Liver (tissue), 9 donors: ENCODE data around the gene RRP1. TPM values are rescaled to one million over a fixed set of nuclear protein-coding genes. Genes with fewer than 3 reads are reported as not detected.

Experiments used
- DNase-seq: peaks from one replicate; pipeline ENCODE4 v3.0.0-alpha.2; 2017; ENCODE audit warnings: low spot score
- H3K27ac ChIP-seq, 2 donors: one replicate each; pipeline ENCODE4 v1.7.0; 2013; ENCODE audit warnings: inconsistent platforms in 2 of 2, low read length in 2 of 2, control low read depth in 1 of 2, low read depth in 1 of 2, mild to moderate bottlenecking in 1 of 2
- H3K27me3 ChIP-seq, 4 donors: one replicate each; pipeline versions ENCODE4 v1.6.1 to v1.7.0; 2013; ENCODE audit warnings: low read length in 3 of 4, inconsistent platforms in 1 of 4, mild to moderate bottlenecking in 1 of 4, moderate library complexity in 1 of 4; ENCODE audit not compliant: control insufficient read depth in 4 of 4, insufficient read depth in 4 of 4
- H3K36me3 ChIP-seq, 4 donors: one replicate each; pipeline versions ENCODE4 v1.6.1 to v1.7.0; 2013; ENCODE audit warnings: low read length in 3 of 4, mild to moderate bottlenecking in 3 of 4, low read depth in 1 of 4, moderate library complexity in 1 of 4; ENCODE audit not compliant: control insufficient read depth in 4 of 4, insufficient read depth in 3 of 4
- H3K4me1 ChIP-seq, 4 donors: one replicate each; pipeline versions ENCODE4 v1.6.1 to v1.7.0; 2013; ENCODE audit warnings: low read length in 3 of 4, mild to moderate bottlenecking in 3 of 4, moderate library complexity in 1 of 4; ENCODE audit not compliant: control insufficient read depth in 4 of 4, insufficient read depth in 4 of 4
- H3K4me3 ChIP-seq, 3 donors: one replicate each; pipeline versions ENCODE4 v1.6.1 to v1.7.0; 2013; ENCODE audit warnings: low read length in 3 of 3, control low read depth in 1 of 3, low read depth in 1 of 3, mild to moderate bottlenecking in 1 of 3
- H3K9ac ChIP-seq, 2 donors: one replicate each; pipeline ENCODE4 v1.7.0; 2013; ENCODE audit warnings: low read length in 2 of 2, mild to moderate bottlenecking in 2 of 2, moderate library complexity in 2 of 2, control low read depth in 1 of 2, low read depth in 1 of 2
- H3K9me3 ChIP-seq, 4 donors: one replicate each; pipeline versions ENCODE4 v1.6.1 to v1.7.0; 2013; ENCODE audit warnings: low read length in 3 of 4; ENCODE audit not compliant: control insufficient read depth in 4 of 4
- EGR1 ChIP-seq, 2 donors: IDR thresholded peaks; 2 replicates each; pipeline ENCODE4 v1.6.1; 2016 to 2018; ENCODE audit warnings: antibody characterized with exemption in 2 of 2, low read depth in 2 of 2
- FOXA2 ChIP-seq: IDR thresholded peaks from 2 replicates; pipeline ENCODE4 v1.6.1; 2016; ENCODE audit warnings: antibody characterized with exemption
- GABPA ChIP-seq, 2 donors: IDR thresholded peaks in 1 of 2; conservative IDR thresholded peaks in 1 of 2; 2 replicates each; pipeline ENCODE4 v1.6.1; 2016; ENCODE audit warnings: antibody characterized with exemption in 2 of 2, mild to moderate bottlenecking in 1 of 2, moderate library complexity in 1 of 2
- HNF4A ChIP-seq, 2 donors: conservative IDR thresholded peaks; 2 replicates each; pipeline ENCODE4 v1.6.1; 2016; ENCODE audit warnings: antibody characterized with exemption in 2 of 2, mild to moderate bottlenecking in 2 of 2
- HNF4G ChIP-seq: IDR thresholded peaks from 2 replicates; pipeline ENCODE4 v1.6.1; 2016; ENCODE audit warnings: antibody characterized with exemption
- JUND ChIP-seq, 2 donors: IDR thresholded peaks; 2 replicates each; pipeline ENCODE4 v1.6.1; 2016; ENCODE audit warnings: antibody characterized with exemption in 2 of 2
- NR2F2 ChIP-seq: IDR thresholded peaks from 2 replicates; pipeline ENCODE4 v1.6.1; 2016; ENCODE audit warnings: antibody characterized with exemption
- RAD21 ChIP-seq, 2 donors: IDR thresholded peaks; 2 replicates each; pipeline ENCODE4 v1.6.1; 2016; ENCODE audit warnings: antibody characterized with exemption in 2 of 2, mild to moderate bottlenecking in 2 of 2
- RXRA ChIP-seq, 2 donors: IDR thresholded peaks; 2 replicates each; pipeline ENCODE4 v1.6.1; 2017 to 2018; ENCODE audit warnings: antibody characterized with exemption in 2 of 2, mild to moderate bottlenecking in 1 of 2
- SP1 ChIP-seq: IDR thresholded peaks from 2 replicates; pipeline ENCODE4 v1.6.1; 2018; ENCODE audit warnings: antibody characterized with exemption, mild to moderate bottlenecking
- TAF1 ChIP-seq: conservative IDR thresholded peaks from 2 replicates; pipeline ENCODE4 v1.6.1; 2016; ENCODE audit warnings: antibody characterized with exemption, mild to moderate bottlenecking
- YY1 ChIP-seq: IDR thresholded peaks from 2 replicates; pipeline ENCODE4 v1.6.1; 2016; ENCODE audit warnings: antibody characterized with exemption, mild to moderate bottlenecking
- WGBS: extraction: QIAGEN DNeasy Blood & Tissue Kit; methylation state at CpG from one replicate; pipeline ENCODE4 v1.1.7; 2013; 5-methylcytosine and 5-hydroxymethylcytosine counted together
- polyA plus RNA-seq, 2 donors: library from polyadenylated mRNA; stranded (reverse) in 1 of 2; unstranded in 1 of 2; fragments of 200-250 nt in 1 of 2; fragments of >200 nt in 1 of 2; fragmentation: Nextera tagmentation in 1 of 2; extraction: Ambion mirVana in 1 of 2; gene quantifications; one replicate each; pipeline versions ENCODE4 v1.2.1 to v1.2.3, GENCODE V29; 2013 to 2015
- total RNA-seq, 2 donors: library from RNA; depleted of rRNA; stranded (reverse); fragments of >200 nt; gene quantifications; one replicate each; pipeline ENCODE4 v1.2.3, GENCODE V29; 2014
- TF ChIP-seq, protein P1 (sequence below): IDR thresholded peaks from 2 replicates; pipeline ENCODE4 v1.6.1; 2016; ENCODE audit warnings: antibody characterized with exemption
- TF ChIP-seq, protein P2 (sequence below): IDR thresholded peaks from 2 replicates; pipeline ENCODE4 v1.6.1; 2016; ENCODE audit warnings: antibody characterized with exemption, mild to moderate bottlenecking
- TF ChIP-seq, protein P3 (sequence below): IDR thresholded peaks from 2 replicates; pipeline ENCODE4 v1.6.1; 2016; ENCODE audit warnings: antibody characterized with exemption
- TF ChIP-seq, protein P4 (sequence below): fragments of 150-350 bp; IDR thresholded peaks from 2 replicates; pipeline ENCODE4 v1.5.1; 2017; ENCODE audit warnings: improper control_type of control experiment, low read depth, low read length; ENCODE audit not compliant: missing input control
- TF ChIP-seq, protein P5 (sequence below): IDR thresholded peaks from 2 replicates; pipeline ENCODE4 v1.6.1; 2016; ENCODE audit warnings: antibody characterized with exemption
- donor health status: healthy.
- donor health status: healthy.
- donor health status: healthy.
- donor health status: healthy.
- donor health status: healthy.

Gene RRP1
- total and polyA plus RNA-seq, 4 donors: 5.4 to 15.0 (median 7.7) TPM

DNA sequence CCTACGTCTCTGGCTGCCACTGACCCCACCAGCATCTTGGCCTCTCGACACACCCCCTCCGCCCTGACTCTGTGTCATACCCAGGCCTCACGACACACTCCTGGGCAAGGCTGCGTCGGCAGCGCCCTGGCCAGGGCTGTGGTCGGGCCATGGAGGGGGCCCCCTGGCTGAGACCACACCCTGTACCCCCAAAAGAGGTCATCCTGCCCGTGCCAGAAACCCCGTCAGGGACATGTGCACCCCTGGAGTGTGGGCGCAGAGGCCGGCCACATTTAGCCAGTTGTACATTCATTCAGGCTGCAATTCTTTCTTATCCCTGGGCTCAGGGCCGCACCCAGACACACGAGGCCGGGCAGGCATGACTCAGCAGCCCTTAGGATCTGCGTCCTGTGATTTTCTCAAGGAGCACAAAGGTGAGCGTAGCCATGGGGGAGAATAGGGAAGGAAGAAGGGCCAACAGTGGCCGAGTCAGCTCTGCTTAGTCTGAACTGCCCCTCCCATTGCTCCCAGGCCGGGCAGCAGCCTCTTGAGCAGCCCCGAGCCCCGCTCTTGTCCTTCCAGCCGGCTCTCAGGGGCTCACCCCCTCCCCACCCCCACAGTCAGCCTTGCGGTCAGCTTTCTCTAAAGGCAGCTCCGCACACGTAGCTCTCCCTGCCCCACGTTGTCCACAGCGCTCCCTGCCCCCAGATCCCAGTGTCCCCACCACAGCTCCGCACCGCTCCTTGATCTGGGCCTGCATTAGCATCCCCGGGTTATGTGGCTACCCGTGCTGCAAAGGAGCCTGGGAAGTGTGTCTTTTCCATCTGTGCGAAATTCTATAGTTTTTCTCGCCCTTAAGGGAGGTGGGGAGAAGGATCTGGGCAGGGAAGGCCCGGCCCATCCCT lies 21.2 kb upstream of the RRP1 start:
- no peak for DNase-seq
- 77% methylated on average over 34 of the region's 34 CpGs for WGBS
- Histone ChIP-seq H3K27me3 (no peaks in the 10 kb centered on the region), H3K4me1 (peaks cover 0 to 3% (median 0%) of the 10 kb centered on the region in 4 donors), H3K27ac (no peak overlapping the region), H3K36me3 (peaks cover 0 to 4% (median 2%) of the 10 kb centered on the region in 4 donors), H3K9me3 (no peaks in the 10 kb centered on the region), H3K4me3 (no peak overlapping the region), H3K9ac (no peak overlapping the region)
- TF ChIP-seq HNF4A (conservative IDR thresholded peaks at IDR 0.05): no peak
- TF ChIP-seq NR2F2: no peak
- TF ChIP-seq, protein P1, sequence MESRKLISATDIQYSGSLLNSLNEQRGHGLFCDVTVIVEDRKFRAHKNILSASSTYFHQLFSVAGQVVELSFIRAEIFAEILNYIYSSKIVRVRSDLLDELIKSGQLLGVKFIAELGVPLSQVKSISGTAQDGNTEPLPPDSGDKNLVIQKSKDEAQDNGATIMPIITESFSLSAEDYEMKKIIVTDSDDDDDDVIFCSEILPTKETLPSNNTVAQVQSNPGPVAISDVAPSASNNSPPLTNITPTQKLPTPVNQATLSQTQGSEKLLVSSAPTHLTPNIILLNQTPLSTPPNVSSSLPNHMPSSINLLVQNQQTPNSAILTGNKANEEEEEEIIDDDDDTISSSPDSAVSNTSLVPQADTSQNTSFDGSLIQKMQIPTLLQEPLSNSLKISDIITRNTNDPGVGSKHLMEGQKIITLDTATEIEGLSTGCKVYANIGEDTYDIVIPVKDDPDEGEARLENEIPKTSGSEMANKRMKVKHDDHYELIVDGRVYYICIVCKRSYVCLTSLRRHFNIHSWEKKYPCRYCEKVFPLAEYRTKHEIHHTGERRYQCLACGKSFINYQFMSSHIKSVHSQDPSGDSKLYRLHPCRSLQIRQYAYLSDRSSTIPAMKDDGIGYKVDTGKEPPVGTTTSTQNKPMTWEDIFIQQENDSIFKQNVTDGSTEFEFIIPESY: no peak
- no peak for TF ChIP-seq RXRA (IDR thresholded peaks at IDR 0.05)

DNA sequence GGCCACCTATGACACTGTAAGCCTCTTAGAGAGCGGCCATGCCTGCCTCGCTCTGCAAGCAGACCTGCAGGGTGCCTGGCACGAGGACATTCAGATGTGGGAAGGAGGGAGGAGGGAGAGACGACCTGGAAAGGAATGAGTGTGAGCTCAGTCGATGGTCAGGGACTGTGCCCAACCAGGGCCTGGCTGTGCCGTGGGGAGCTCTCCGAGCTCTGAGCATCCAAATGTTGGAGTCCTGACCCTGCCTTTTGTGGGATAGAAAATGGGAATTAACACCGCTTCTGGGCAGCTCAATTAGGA lies 20.6 kb upstream of the RRP1 start:
- WGBS: 75% methylated on average over 8 of the region's 8 CpGs
- peaks cover 0 to 8% (median 7%) of the 10 kb centered on the region in 4 donors for H3K36me3 ChIP-seq
- H3K4me1 ChIP-seq: peaks cover 0 to 3% (median 0%) of the 10 kb centered on the region in 4 donors
- no peak overlapping the region for H3K4me3 ChIP-seq
- no peak for DNase-seq
- H3K27ac ChIP-seq: no peak overlapping the region
- H3K9me3 ChIP-seq: no peaks in the 10 kb centered on the region
- H3K27me3 ChIP-seq: no peaks in the 10 kb centered on the region
- TF ChIP-seq RAD21 (IDR thresholded peaks at IDR 0.05) (no peak), JUND (IDR thresholded peaks at IDR 0.05) (no peak), EGR1 (IDR thresholded peaks at IDR 0.05; ENCODE audit: low read depth in 2 of 2) (no peak), HNF4A (conservative IDR thresholded peaks at IDR 0.05) (no peak), FOXA2 (no peak), YY1 (no peak), SP1 (no peak), TAF1 (no peak), GABPA (IDR thresholded peaks at IDR 0.05 in 1 of 2, conservative IDR thresholded peaks at IDR 0.05 in 1 of 2) (no peak), RXRA (IDR thresholded peaks at IDR 0.05) (no peak), HNF4G (no peak)
- TF ChIP-seq, protein P2, sequence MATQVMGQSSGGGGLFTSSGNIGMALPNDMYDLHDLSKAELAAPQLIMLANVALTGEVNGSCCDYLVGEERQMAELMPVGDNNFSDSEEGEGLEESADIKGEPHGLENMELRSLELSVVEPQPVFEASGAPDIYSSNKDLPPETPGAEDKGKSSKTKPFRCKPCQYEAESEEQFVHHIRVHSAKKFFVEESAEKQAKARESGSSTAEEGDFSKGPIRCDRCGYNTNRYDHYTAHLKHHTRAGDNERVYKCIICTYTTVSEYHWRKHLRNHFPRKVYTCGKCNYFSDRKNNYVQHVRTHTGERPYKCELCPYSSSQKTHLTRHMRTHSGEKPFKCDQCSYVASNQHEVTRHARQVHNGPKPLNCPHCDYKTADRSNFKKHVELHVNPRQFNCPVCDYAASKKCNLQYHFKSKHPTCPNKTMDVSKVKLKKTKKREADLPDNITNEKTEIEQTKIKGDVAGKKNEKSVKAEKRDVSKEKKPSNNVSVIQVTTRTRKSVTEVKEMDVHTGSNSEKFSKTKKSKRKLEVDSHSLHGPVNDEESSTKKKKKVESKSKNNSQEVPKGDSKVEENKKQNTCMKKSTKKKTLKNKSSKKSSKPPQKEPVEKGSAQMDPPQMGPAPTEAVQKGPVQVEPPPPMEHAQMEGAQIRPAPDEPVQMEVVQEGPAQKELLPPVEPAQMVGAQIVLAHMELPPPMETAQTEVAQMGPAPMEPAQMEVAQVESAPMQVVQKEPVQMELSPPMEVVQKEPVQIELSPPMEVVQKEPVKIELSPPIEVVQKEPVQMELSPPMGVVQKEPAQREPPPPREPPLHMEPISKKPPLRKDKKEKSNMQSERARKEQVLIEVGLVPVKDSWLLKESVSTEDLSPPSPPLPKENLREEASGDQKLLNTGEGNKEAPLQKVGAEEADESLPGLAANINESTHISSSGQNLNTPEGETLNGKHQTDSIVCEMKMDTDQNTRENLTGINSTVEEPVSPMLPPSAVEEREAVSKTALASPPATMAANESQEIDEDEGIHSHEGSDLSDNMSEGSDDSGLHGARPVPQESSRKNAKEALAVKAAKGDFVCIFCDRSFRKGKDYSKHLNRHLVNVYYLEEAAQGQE: no peak
- TF ChIP-seq, protein P1: no peak
- TF ChIP-seq, protein P3, sequence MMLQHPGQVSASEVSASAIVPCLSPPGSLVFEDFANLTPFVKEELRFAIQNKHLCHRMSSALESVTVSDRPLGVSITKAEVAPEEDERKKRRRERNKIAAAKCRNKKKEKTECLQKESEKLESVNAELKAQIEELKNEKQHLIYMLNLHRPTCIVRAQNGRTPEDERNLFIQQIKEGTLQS: no peak
- TF ChIP-seq, protein P4, sequence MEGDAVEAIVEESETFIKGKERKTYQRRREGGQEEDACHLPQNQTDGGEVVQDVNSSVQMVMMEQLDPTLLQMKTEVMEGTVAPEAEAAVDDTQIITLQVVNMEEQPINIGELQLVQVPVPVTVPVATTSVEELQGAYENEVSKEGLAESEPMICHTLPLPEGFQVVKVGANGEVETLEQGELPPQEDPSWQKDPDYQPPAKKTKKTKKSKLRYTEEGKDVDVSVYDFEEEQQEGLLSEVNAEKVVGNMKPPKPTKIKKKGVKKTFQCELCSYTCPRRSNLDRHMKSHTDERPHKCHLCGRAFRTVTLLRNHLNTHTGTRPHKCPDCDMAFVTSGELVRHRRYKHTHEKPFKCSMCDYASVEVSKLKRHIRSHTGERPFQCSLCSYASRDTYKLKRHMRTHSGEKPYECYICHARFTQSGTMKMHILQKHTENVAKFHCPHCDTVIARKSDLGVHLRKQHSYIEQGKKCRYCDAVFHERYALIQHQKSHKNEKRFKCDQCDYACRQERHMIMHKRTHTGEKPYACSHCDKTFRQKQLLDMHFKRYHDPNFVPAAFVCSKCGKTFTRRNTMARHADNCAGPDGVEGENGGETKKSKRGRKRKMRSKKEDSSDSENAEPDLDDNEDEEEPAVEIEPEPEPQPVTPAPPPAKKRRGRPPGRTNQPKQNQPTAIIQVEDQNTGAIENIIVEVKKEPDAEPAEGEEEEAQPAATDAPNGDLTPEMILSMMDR: no peak
- TF ChIP-seq, protein P5, sequence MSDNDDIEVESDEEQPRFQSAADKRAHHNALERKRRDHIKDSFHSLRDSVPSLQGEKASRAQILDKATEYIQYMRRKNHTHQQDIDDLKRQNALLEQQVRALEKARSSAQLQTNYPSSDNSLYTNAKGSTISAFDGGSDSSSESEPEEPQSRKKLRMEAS: no peak
- H3K9ac ChIP-seq: no peak overlapping the region
